Memory B cell (primary cell): ENCODE results near the gene DDX6.
"Not testable (repeated sequence)": the region's sequence is repeated elsewhere in the genome, so short reads cannot be mapped to it uniquely, and the experiment has no call there.

Source experiments
- ATAC-seq: fragments of 150-1000 bp; cut with Tn5 transposase; 2 replicates; pipeline ENCODE4 v1.10.0; 2021; ENCODE audit warnings: low read depth, mild to moderate bottlenecking, moderate library complexity
- DNase-seq, 2 donors: peaks; one replicate each; pipeline ENCODE4 v3.0.0; 2022; ENCODE audit warnings: low spot score in 2 of 2
- H3K27ac Mint-ChIP-seq: one replicate; pipeline ENCODE4 v1.8.0; 2022; ENCODE audit warnings: mild to moderate bottlenecking, moderate library complexity, mixed read lengths
- H3K27me3 Mint-ChIP-seq: one replicate; pipeline ENCODE4 v1.8.0; 2022; ENCODE audit warnings: mixed read lengths
- H3K36me3 Mint-ChIP-seq: one replicate; pipeline ENCODE4 v1.8.0; 2022; ENCODE audit warnings: mild to moderate bottlenecking, mixed read lengths
- H3K4me1 Mint-ChIP-seq: one replicate; pipeline ENCODE4 v1.8.0; 2022; ENCODE audit warnings: mixed read lengths
- H3K4me3 Mint-ChIP-seq: one replicate; pipeline ENCODE4 v1.8.0; 2022; ENCODE audit warnings: mild to moderate bottlenecking, moderate library complexity, mixed read lengths
- H3K9me3 Mint-ChIP-seq: one replicate; pipeline ENCODE4 v1.8.0; 2022; ENCODE audit warnings: mixed read lengths

DDX6 gene

DNA sequence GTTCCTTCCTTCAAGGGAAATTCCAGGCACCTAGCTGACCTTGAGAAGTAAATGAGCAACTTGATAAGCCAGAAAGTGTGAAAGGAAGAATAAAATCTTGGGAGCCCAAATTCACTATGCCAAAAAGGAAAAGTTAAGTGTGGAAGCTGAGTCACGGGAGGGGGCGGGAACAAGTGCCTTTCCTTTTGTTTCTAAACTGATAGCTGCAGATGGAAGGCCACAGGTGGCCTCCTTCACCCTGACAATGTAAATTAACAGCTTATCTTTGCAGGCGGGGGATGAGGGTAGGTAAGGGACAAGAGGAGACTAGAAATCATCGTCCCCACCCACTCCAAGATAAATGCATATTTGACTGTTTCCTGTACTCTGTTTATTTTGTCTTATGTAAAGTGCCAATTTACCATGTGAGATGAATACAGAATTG, 75.1 kb downstream of the DDX6 start:
- Mint-ChIP-seq H3K27ac (no peak overlapping the region), H3K4me3 (no peak overlapping the region), H3K36me3 (no peaks in the 10 kb centered on the region), H3K9me3 (no peaks in the 10 kb centered on the region), H3K4me1 (peaks cover 6% of the 10 kb centered on the region), H3K27me3 (peaks cover 6% of the 10 kb centered on the region)
- DNase-seq (no peak), ATAC-seq (no peak)

DNA sequence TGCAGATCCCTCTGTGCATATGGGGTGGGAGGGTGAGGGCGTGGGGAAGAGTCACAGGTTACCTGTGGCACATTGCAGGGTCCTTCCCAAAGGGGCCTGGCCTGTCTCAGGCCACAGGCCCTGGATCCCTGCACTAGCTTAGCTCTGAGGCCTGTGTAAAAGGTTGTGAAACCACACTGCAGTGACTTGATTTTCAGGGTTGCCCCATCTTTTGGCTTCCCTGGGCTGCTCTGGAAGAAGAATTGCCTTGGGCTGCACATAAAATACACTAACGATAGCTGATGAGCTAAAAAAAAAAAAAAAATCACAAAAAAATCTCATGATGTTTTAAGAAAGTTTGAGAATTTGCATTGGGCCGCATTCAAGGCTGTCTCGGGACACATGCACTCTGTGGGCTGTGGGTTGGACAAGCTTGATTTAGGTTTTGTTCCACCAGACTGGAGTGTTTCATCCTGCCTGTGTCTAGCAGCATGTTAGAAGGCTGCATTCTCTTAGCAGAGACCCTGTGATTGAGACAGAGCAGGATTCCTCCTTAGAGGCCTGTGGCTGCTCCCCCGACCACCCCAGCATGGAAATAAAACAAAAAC, 75.6 kb downstream of the DDX6 start:
- peaks cover 6% of the 10 kb centered on the region for H3K27me3 Mint-ChIP-seq
- H3K4me3 Mint-ChIP-seq = no peak overlapping the region
- ATAC-seq (peak; percentile 67), DNase-seq (no peak)
- no peak overlapping the region for H3K27ac Mint-ChIP-seq
- no peaks in the 10 kb centered on the region for H3K9me3 Mint-ChIP-seq
- peaks cover 6% of the 10 kb centered on the region for H3K4me1 Mint-ChIP-seq
- no peaks in the 10 kb centered on the region for H3K36me3 Mint-ChIP-seq

DNA sequence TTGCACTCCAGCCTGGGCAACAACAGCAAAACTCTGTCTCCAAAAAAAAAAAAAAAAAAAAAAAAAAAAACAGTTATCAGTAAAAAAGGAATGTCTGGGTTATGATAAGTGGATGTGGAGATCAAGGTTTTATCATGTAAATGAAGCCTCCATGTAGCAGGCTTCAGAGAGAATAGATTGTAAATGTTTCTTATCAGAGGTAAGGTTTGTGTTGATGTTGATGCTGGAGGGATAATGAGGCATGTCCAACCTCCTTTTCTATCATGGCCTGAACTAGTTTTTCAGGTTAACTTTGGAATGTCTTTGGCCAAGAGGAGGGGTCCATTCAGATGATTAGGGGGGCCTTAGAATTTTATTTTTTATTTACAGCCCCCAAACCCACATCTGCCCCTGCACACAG, 76.1 kb downstream of the DDX6 start:
- Mint-ChIP-seq H3K9me3 (no peaks in the 10 kb centered on the region), H3K4me3 (no peak overlapping the region), H3K27me3 (peaks cover 5% of the 10 kb centered on the region), H3K27ac (no peak overlapping the region), H3K4me1 (peaks cover 6% of the 10 kb centered on the region), H3K36me3 (no peaks in the 10 kb centered on the region)
- ATAC-seq = no peak
- DNase-seq = no peak

- not testable (repeated sequence) for H3K27me3 Mint-ChIP-seq, H3K27ac Mint-ChIP-seq, DNase-seq, ATAC-seq, H3K9me3 Mint-ChIP-seq, H3K4me3 Mint-ChIP-seq, H3K36me3 Mint-ChIP-seq, H3K4me1 Mint-ChIP-seq
These were observed 76.5 kb downstream of the DDX6 start for GRCh38 chr11:118714416-118714815.

DNA sequence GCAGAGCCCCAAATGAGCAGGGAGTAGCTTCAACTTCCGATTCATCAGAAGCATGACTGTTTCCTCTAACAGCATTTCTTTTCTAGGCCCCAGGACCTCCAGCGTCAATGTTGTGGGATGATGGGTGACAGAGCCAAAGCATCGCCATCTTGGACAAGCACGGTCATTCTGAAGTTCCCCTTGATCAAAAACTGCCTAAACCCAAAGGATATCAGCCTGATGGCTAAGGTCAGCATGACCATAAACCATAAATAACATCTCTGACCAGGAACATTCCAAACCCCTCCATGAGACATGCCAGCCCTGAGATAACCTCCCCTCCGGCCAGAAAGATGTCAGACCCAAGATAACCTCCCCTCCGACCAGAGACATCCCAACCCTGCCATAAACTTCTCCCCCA, 82.7 kb downstream of the DDX6 start:
- no peak for ATAC-seq
- H3K4me1 Mint-ChIP-seq = peaks cover 9% of the 10 kb centered on the region

DNA sequence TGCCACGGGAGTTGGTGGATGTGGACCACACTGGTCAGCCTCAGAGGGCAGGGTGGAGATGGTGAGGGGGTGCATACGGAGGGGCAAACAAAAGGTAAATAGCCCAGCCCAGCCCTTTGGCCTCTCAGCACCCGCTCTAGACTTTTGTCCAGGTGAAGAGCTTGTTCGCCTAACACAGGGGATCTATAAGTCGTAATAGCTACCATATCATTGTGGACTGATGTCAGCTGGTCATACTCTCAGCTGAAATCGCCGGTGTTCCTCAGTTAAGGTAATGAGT, 84.5 kb downstream of the DDX6 start:
- no peak overlapping the region for H3K27ac Mint-ChIP-seq
- no peak overlapping the region for H3K4me3 Mint-ChIP-seq
- ATAC-seq = no peak
- H3K27me3 Mint-ChIP-seq = peaks cover 2% of the 10 kb centered on the region
- peaks cover 9% of the 10 kb centered on the region for H3K4me1 Mint-ChIP-seq
- no peaks in the 10 kb centered on the region for H3K9me3 Mint-ChIP-seq
- no peaks in the 10 kb centered on the region for H3K36me3 Mint-ChIP-seq
- no peak for DNase-seq

More for the DNA sequence above, 82.7 kb downstream of the DDX6 start:
- H3K9me3 Mint-ChIP-seq = no peaks in the 10 kb centered on the region
- peaks cover 2% of the 10 kb centered on the region for H3K27me3 Mint-ChIP-seq
- no peaks in the 10 kb centered on the region for H3K36me3 Mint-ChIP-seq
- no peak overlapping the region for H3K27ac Mint-ChIP-seq
- DNase-seq = no peak
- no peak overlapping the region for H3K4me3 Mint-ChIP-seq

DNA sequence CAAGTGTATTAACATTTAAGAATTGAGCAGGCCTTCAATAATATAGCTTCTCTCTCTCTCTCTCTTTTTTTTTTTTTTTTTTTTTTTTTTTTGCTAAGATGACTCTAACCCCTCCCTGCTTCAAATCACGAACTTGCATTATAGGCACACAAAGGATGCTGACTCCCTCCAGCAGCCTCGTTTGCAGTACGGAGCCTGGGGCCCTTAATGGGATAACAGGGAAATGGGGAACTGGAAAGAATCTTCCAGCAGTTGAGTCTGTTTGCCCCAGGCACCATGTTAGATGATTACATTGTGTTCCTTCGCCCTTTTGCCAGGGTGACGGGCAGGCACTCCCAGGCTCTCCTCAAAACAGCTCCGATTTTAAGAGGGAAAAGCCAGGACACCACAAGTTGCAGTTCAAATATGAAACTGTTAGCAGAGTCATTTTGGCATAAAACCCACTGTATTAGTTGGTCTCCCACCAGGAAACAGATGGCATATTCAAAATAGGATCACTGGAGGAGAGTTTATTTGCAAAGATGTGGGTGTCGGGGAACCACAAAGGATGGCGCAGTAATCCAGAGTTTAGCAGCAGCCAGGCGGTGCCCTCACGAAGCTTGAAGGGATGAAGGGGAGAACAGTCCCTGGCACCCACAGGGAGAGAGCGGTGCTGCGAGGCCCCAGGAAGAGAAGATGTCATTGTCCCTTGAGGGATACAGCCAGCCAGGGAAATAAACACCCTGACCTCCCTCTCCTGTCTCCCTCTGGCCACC, 85.0 kb downstream of the DDX6 start:
- ATAC-seq (no peak), DNase-seq (no peak)
- no peaks in the 10 kb centered on the region for H3K9me3 Mint-ChIP-seq

GRCh38 chr11:118705111-118705741, 85.7 kb downstream of the DDX6 start:
- Mint-ChIP-seq H3K27me3 (peaks cover 2% of the 10 kb centered on the region), H3K4me1 (peaks cover 12% of the 10 kb centered on the region), H3K27ac (peak overlapping the region; percentile 23), H3K4me3 (peak overlapping the region; percentile 56), H3K9me3 (no peaks in the 10 kb centered on the region), H3K36me3 (peaks cover 3% of the 10 kb centered on the region)
- peak; percentile 73 for ATAC-seq
- no peak for DNase-seq

More for the DNA sequence above, 85.0 kb downstream of the DDX6 start:
- Mint-ChIP-seq H3K4me3 (no peak overlapping the region), H3K27ac (no peak overlapping the region), H3K27me3 (peaks cover 2% of the 10 kb centered on the region), H3K36me3 (no peaks in the 10 kb centered on the region), H3K4me1 (peaks cover 9% of the 10 kb centered on the region)

- H3K4me1 Mint-ChIP-seq = peaks cover 18% of the 10 kb centered on the region
- ATAC-seq = no peak
- H3K9me3 Mint-ChIP-seq = no peaks in the 10 kb centered on the region
- no peak overlapping the region for H3K4me3 Mint-ChIP-seq
- H3K36me3 Mint-ChIP-seq = peaks cover 3% of the 10 kb centered on the region
- H3K27me3 Mint-ChIP-seq = peaks cover 2% of the 10 kb centered on the region
- no peak overlapping the region for H3K27ac Mint-ChIP-seq
- DNase-seq = no peak
These were observed 87.3 kb downstream of the DDX6 start for GRCh38 chr11:118703563-118704106.

GRCh38 chr11:118699506-118700220, 91.3 kb downstream of the DDX6 start:
- no peaks in the 10 kb centered on the region for H3K27me3 Mint-ChIP-seq
- H3K36me3 Mint-ChIP-seq = peaks cover 3% of the 10 kb centered on the region
- ATAC-seq (peak; percentile 30), DNase-seq (no peak)
- no peaks in the 10 kb centered on the region for H3K9me3 Mint-ChIP-seq
- no peak overlapping the region for H3K4me3 Mint-ChIP-seq
- H3K4me1 Mint-ChIP-seq = peaks cover 9% of the 10 kb centered on the region
- H3K27ac Mint-ChIP-seq = peak overlapping the region; percentile 16
